Caco-2 (cell line): ENCODE results near the gene CIC. TPM values are rescaled to one million over a fixed set of nuclear protein-coding genes. Genes with fewer than 3 reads are reported as not detected.

Experiments used
- BruUV-seq: library from RNA; stranded (reverse); fragments of 400-500 nt; replicated peaks from 2 replicates; lab custom pipeline; 2021; lab: Mats Ljungman, UMichigan
- CTCF ChIA-PET: fragments of 300-600 bp; sonication (Branson Sonifier 250); formaldehyde crosslinking; loops from one replicate; lab custom pipeline; 2022; ENCODE audit warnings: antibody characterized with exemption; lab: Charles Lee
- POLR2A ChIA-PET: fragments of 300-600 bp; sonication (Branson Sonifier 250); formaldehyde crosslinking; loops from one replicate; lab custom pipeline; 2022; ENCODE audit warnings: antibody characterized with exemption; lab: Charles Lee
- DNase-seq, 2 experiments: peaks; one replicate each; pipeline versions ENCODE4 v3.0.0 to v3.0.0-alpha.2; 2020 to 2022
- H3K27me3 ChIP-seq: replicated peaks from 2 replicates; pipeline ENCODE4 v1.6.0; 2011; ENCODE audit warnings: low read length; ENCODE audit not compliant: control insufficient read depth, insufficient read depth
- H3K36me3 ChIP-seq: 2 replicates; pipeline ENCODE4 v1.5.1; 2011; ENCODE audit warnings: low read length; ENCODE audit not compliant: control insufficient read depth, insufficient read depth
- H3K4me1 ChIP-seq: fragments of 250-450 bp; sonication (Bioruptor Pico); 2 replicates; pipeline ENCODE4 v1.5.1; 2020; ENCODE audit warnings: mild to moderate bottlenecking
- H3K4me3 ChIP-seq: 2 replicates; pipeline ENCODE4 v1.5.1; 2011; ENCODE audit warnings: low read depth, mild to moderate bottlenecking, control low read depth, low read length
- H3K9me3 ChIP-seq: fragments of 250-450 bp; sonication (Bioruptor Pico); 2 replicates; pipeline ENCODE4 v1.5.1; 2020; ENCODE audit warnings: mild to moderate bottlenecking, moderate library complexity
- H3K27ac Mint-ChIP-seq: one replicate; pipeline ENCODE4 v1.8.0; 2022; ENCODE audit warnings: mixed read lengths; ENCODE audit not compliant: unreplicated experiment
- H3K27me3 Mint-ChIP-seq: one replicate; pipeline ENCODE4 v1.8.0; 2022; ENCODE audit warnings: mixed read lengths; ENCODE audit not compliant: insufficient read depth, unreplicated experiment
- H3K36me3 Mint-ChIP-seq: one replicate; pipeline ENCODE4 v1.8.0; 2022; ENCODE audit warnings: mild to moderate bottlenecking, mixed read lengths; ENCODE audit not compliant: insufficient read depth, unreplicated experiment
- H3K4me1 Mint-ChIP-seq: one replicate; pipeline ENCODE4 v1.8.0; 2022; ENCODE audit warnings: low read depth, mixed read lengths; ENCODE audit not compliant: unreplicated experiment
- H3K4me3 Mint-ChIP-seq: one replicate; pipeline ENCODE4 v1.8.0; 2022; ENCODE audit warnings: mild to moderate bottlenecking, moderate library complexity, mixed read lengths; ENCODE audit not compliant: unreplicated experiment
- H3K9me3 Mint-ChIP-seq: one replicate; pipeline ENCODE4 v1.8.0; 2022; ENCODE audit warnings: mixed read lengths; ENCODE audit not compliant: unreplicated experiment
- CTCF ChIP-seq, 2 experiments: fragments of 200-600 bp in 1 of 2; IDR thresholded peaks; 1 replicate in 1 of 2; 2 replicates in 1 of 2; pipeline versions ENCODE4 v1.5.1 to v1.8.0; 2011 to 2022; ENCODE audit warnings: antibody characterized with exemption in 1 of 2, control low read depth in 1 of 2, inconsistent platforms in 1 of 2, low read depth in 1 of 2, low read length in 1 of 2, mild to moderate bottlenecking in 1 of 2, moderate library complexity in 1 of 2; ENCODE audit not compliant: insufficient read depth in 1 of 2, severe bottlenecking in 1 of 2, unreplicated experiment in 1 of 2
- intact Hi-C: fragments of 100-400 bp; cut with micrococcal nuclease; formaldehyde crosslinking; loops from one replicate; pipeline ENCODE4 v1.10.0; 2022; ENCODE audit not compliant: unreplicated experiment
- total RNA-seq: library from RNA; stranded (reverse); gene quantifications from 2 replicates; pipeline ENCODE4 v1.2.3, GENCODE V29; 2022

Gene CIC
- total RNA-seq, 1 experiment from 2014 or later = 47.8 TPM

GRCh38 chr19:42279902-42280814 is 11.1 kb downstream of the CIC start:
- Histone ChIP-seq H3K4me1 (peaks cover 30% of the 10 kb centered on the region), H3K9me3 (no peaks in the 10 kb centered on the region), H3K36me3 (no peaks in the 10 kb centered on the region), H3K27me3 (no peaks in the 10 kb centered on the region), H3K4me3 (peak overlapping the region; percentile 52)
- peak; percentile 93 to 95 for TF ChIP-seq CTCF (IDR thresholded peaks at IDR 0.05; ENCODE audit: insufficient read depth in 1 of 2, low read depth in 1 of 2, low read length in 1 of 2, severe bottlenecking in 1 of 2, unreplicated experiment in 1 of 2)
- no peaks in the 10 kb centered on the region for H3K27me3 Mint-ChIP-seq
- peak overlapping the region; percentile 90 for H3K4me3 Mint-ChIP-seq
- intact Hi-C loops = loop anchor here (1.0 kb wide), 3 partner anchors 11 to 37 kb away; partner anchors contain the start of gene CIC
- BruUV-seq = TSS peak; percentile 69
- ChIA-PET POLR2A (interaction anchor here (0.6 to 1.7 kb wide), 5 partner anchors 25 to 841 kb away, joined by 4 to 11 read pairs (median 8); partner anchors contain the start of gene ERF), CTCF (interaction anchor here (0.6 to 2.6 kb wide), 11 partner anchors 9 to 206 kb away, joined by 3 to 25 read pairs (median 5); partner anchors contain the start of gene GSK3A)
- peak overlapping the region; percentile 93 for H3K27ac Mint-ChIP-seq
- DNase-seq = peak; percentile 93 to 94
- peaks cover 33% of the 10 kb centered on the region for H3K4me1 Mint-ChIP-seq
- H3K9me3 Mint-ChIP-seq = no peaks in the 10 kb centered on the region
- H3K36me3 Mint-ChIP-seq = peaks cover 19% of the 10 kb centered on the region

GRCh38 chr19:42280815-42281145 is 11.7 kb downstream of the CIC start:
- H3K4me1 ChIP-seq = peaks cover 37% of the 10 kb centered on the region
- peaks cover 34% of the 10 kb centered on the region for H3K4me1 Mint-ChIP-seq
- BruUV-seq = no TSS peak

More at GRCh38 chr19:42280815-42281145, 11.7 kb downstream of the CIC start:
- Mint-ChIP-seq H3K27me3 (no peaks in the 10 kb centered on the region), H3K36me3 (peaks cover 20% of the 10 kb centered on the region), H3K4me3 (peak overlapping the region; percentile 90), H3K9me3 (no peaks in the 10 kb centered on the region), H3K27ac (no peak overlapping the region)
- POLR2A ChIA-PET = interaction anchor here (1.2 to 1.7 kb wide), 2 partner anchors 25 to 38 kb away, joined by 8 to 11 read pairs; partner anchors contain the start of gene ERF
- CTCF ChIA-PET = interaction anchor here (0.7 to 2.6 kb wide), 3 partner anchors 34 to 159 kb away, joined by 6 to 25 read pairs (median 17); partner anchors contain the start of gene GSK3A
- peak in 1 of 2 experiments; percentile 34 for DNase-seq
- no peaks in the 10 kb centered on the region for H3K36me3 ChIP-seq
- TF ChIP-seq CTCF (IDR thresholded peaks at IDR 0.05; ENCODE audit: insufficient read depth in 1 of 2, low read depth in 1 of 2, low read length in 1 of 2, severe bottlenecking in 1 of 2, unreplicated experiment in 1 of 2) = no peak
- no peaks in the 10 kb centered on the region for H3K9me3 ChIP-seq
- intact Hi-C loops = loop anchor here (1.0 kb wide), 2 partner anchors 11 to 24 kb away; partner anchors contain the start of gene CIC
- H3K4me3 ChIP-seq = peak overlapping the region; percentile 52
- no peaks in the 10 kb centered on the region for H3K27me3 ChIP-seq
